Natural killer cell treated with Interleukin-12 subunit alpha and Interleukin-12 subunit beta and Interleukin-15 and Interleukin-18, amount 100 ng/mL, for 72 hours (primary cell): ENCODE data around the gene FLVCR1. TPM values are rescaled to one million over a fixed set of nuclear protein-coding genes. Genes with fewer than 3 reads are reported as not detected.

Experiments
- ATAC-seq, 2 donors: fragments of 150-1000 bp; cut with Tn5 transposase in 1 of 2; sonication (Bioruptor Pico), chemical (Tn5 transposase) in 1 of 2; 2 replicates each; pipeline ENCODE4 v1.10.0; 2021
- DNase-seq: peaks from one replicate; pipeline ENCODE4 v3.0.0; 2022; ENCODE audit warnings: low spot score
- H3K27ac Mint-ChIP-seq, 2 donors: 1 replicate in 1 of 2; 2 replicates in 1 of 2; pipeline ENCODE4 v1.8.0; 2022; ENCODE audit warnings: mixed read lengths in 2 of 2, mild to moderate bottlenecking in 1 of 2, moderate library complexity in 1 of 2
- H3K27me3 Mint-ChIP-seq, 2 donors: 1 replicate in 1 of 2; 2 replicates in 1 of 2; pipeline ENCODE4 v1.8.0; 2022; ENCODE audit warnings: mixed read lengths in 2 of 2
- H3K36me3 Mint-ChIP-seq: one replicate; pipeline ENCODE4 v1.8.0; 2022; ENCODE audit warnings: mixed read lengths
- H3K4me1 Mint-ChIP-seq, 2 donors: 1 replicate in 1 of 2; 2 replicates in 1 of 2; pipeline ENCODE4 v1.8.0; 2022; ENCODE audit warnings: low read depth in 2 of 2, mixed read lengths in 2 of 2, mild to moderate bottlenecking in 1 of 2
- H3K4me3 Mint-ChIP-seq: one replicate; pipeline ENCODE4 v1.8.0; 2022; ENCODE audit warnings: mixed read lengths
- H3K9me3 Mint-ChIP-seq: 2 replicates; pipeline ENCODE4 v1.8.0; 2022; ENCODE audit warnings: mixed read lengths
- total RNA-seq, 2 donors: library from RNA; stranded (reverse); gene quantifications; one replicate each; pipeline ENCODE4 v1.2.3, GENCODE V29; 2022

Gene FLVCR1
- total RNA-seq, 2 donors from 2014 or later, result 15.6 to 22.1 TPM

- DNase-seq, result no peak
- no peaks in the 10 kb centered on the region for H3K9me3 Mint-ChIP-seq
- no peak overlapping the region for H3K27ac Mint-ChIP-seq
- H3K4me3 Mint-ChIP-seq, result no peak overlapping the region
- H3K36me3 Mint-ChIP-seq, result no peaks in the 10 kb centered on the region
- no peaks in the 10 kb centered on the region for H3K27me3 Mint-ChIP-seq
- no peak for ATAC-seq
- H3K4me1 Mint-ChIP-seq, result no peaks in the 10 kb centered on the region
Measured at GRCh38 chr1:212933815-212934471, 75.9 kb downstream of the FLVCR1 start.

GRCh38 chr1:212935387-212935981 lies 77.4 kb downstream of the FLVCR1 start:
- Mint-ChIP-seq H3K36me3 (no peaks in the 10 kb centered on the region), H3K9me3 (no peaks in the 10 kb centered on the region), H3K4me1 (no peaks in the 10 kb centered on the region), H3K27ac (no peak overlapping the region), H3K27me3 (peaks cover 0 to 2% of the 10 kb centered on the region in 2 donors), H3K4me3 (no peak overlapping the region)
- ATAC-seq (no peak), DNase-seq (no peak)

GRCh38 chr1:212937034-212937433 lies 79.0 kb downstream of the FLVCR1 start:
- H3K4me1 Mint-ChIP-seq, result no peaks in the 10 kb centered on the region
- H3K27ac Mint-ChIP-seq, result no peak overlapping the region
- no peaks in the 10 kb centered on the region for H3K36me3 Mint-ChIP-seq
- peaks cover 8 to 9% of the 10 kb centered on the region in 2 donors for H3K27me3 Mint-ChIP-seq
- no peak overlapping the region for H3K4me3 Mint-ChIP-seq
- H3K9me3 Mint-ChIP-seq, result no peaks in the 10 kb centered on the region
- DNase-seq (no peak), ATAC-seq (no peak)

- no peak for DNase-seq
- Mint-ChIP-seq H3K36me3 (no peaks in the 10 kb centered on the region), H3K27ac (no peak overlapping the region), H3K27me3 (peaks cover 9% of the 10 kb centered on the region in 2 donors), H3K9me3 (no peaks in the 10 kb centered on the region), H3K4me3 (no peak overlapping the region), H3K4me1 (no peaks in the 10 kb centered on the region)
- ATAC-seq, result no peak
Measured at GRCh38 chr1:212938846-212939245, 80.8 kb downstream of the FLVCR1 start.

DNA sequence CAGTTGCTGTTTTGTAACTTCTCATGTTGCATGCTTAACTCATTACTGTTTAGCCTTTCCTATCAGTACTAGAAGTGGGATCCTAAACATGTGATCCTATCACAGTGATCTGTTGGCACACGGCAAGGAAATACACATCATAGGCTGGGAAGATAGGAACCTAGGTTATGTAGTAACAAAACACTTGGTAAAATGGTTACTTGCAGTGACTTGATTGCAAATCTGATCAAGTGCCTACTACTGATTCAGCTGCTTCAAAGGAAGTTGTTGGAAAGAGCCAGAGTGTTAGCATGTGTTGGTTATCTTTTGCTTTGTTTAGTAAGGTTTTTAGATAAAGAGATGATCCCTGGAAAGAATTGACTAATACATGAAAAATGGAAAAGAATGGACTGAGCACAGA lies 83.4 kb downstream of the FLVCR1 start:
- Mint-ChIP-seq H3K36me3 (no peaks in the 10 kb centered on the region), H3K4me3 (no peak overlapping the region), H3K9me3 (no peaks in the 10 kb centered on the region), H3K27me3 (peaks cover 9 to 17% of the 10 kb centered on the region in 2 donors), H3K4me1 (no peaks in the 10 kb centered on the region), H3K27ac (no peak overlapping the region)
- ATAC-seq (no peak), DNase-seq (no peak)

DNA sequence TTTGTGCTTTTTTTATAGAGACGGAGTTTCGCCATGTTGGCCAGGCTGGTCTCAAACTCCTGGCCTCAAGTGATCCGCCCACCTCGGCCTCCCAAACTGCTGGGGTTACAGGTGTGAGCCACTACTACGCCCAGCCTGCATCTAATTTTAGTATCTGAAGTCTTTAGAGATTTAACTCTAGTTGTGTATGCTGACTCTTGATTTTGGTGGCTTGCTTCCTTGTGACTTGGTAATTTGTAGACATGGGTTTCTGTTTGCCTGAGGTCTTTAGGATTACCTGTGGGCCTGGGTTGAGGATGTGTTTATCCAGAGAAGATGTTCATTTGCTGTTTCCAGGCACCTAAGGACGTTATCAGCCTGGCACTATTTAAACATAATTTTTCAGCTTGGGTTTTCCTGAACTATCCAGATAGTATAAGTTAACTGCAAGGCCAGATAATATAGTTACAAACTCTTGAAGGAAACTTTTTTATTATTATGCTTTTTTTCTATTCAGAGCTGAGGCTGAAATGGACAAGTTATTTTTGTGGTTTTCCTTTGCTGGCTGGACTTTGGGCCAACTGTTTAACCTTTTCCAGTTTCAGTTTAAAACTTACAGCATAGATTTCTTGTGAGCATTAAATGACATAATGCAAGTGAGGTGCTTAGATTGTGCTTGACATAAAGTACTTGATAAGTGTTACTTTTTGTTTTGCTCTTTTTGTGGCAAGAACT lies 84.8 kb downstream of the FLVCR1 start:
- Mint-ChIP-seq H3K27me3 (peaks cover 9 to 20% of the 10 kb centered on the region in 2 donors), H3K27ac (no peak overlapping the region), H3K4me3 (no peak overlapping the region), H3K9me3 (no peaks in the 10 kb centered on the region), H3K4me1 (no peaks in the 10 kb centered on the region), H3K36me3 (no peaks in the 10 kb centered on the region)
- no peak for ATAC-seq
- no peak for DNase-seq

GRCh38 chr1:212943393-212943710 lies 85.3 kb downstream of the FLVCR1 start:
- Mint-ChIP-seq H3K4me1 (no peaks in the 10 kb centered on the region), H3K9me3 (no peaks in the 10 kb centered on the region), H3K4me3 (no peak overlapping the region), H3K27me3 (peaks cover 10 to 20% of the 10 kb centered on the region in 2 donors), H3K27ac (no peak overlapping the region), H3K36me3 (peaks cover under 1% of the 10 kb centered on the region)
- no peak for ATAC-seq
- no peak for DNase-seq

- Mint-ChIP-seq H3K4me1 (no peaks in the 10 kb centered on the region), H3K4me3 (no peak overlapping the region), H3K36me3 (peaks cover 5% of the 10 kb centered on the region), H3K27ac (no peak overlapping the region), H3K9me3 (no peaks in the 10 kb centered on the region), H3K27me3 (peaks cover 20 to 29% of the 10 kb centered on the region in 2 donors)
- DNase-seq, result no peak
- no peak for ATAC-seq
Measured at GRCh38 chr1:212944229-212944901, 86.3 kb downstream of the FLVCR1 start.

GRCh38 chr1:212945056-212945455 lies 87.0 kb downstream of the FLVCR1 start:
- ATAC-seq (no peak), DNase-seq (no peak)
- H3K4me1 Mint-ChIP-seq, result no peaks in the 10 kb centered on the region
- H3K27ac Mint-ChIP-seq, result no peak overlapping the region
- peaks cover 5% of the 10 kb centered on the region for H3K36me3 Mint-ChIP-seq
- peaks cover 22 to 29% of the 10 kb centered on the region in 2 donors for H3K27me3 Mint-ChIP-seq
- H3K4me3 Mint-ChIP-seq, result no peak overlapping the region
- no peaks in the 10 kb centered on the region for H3K9me3 Mint-ChIP-seq

DNA sequence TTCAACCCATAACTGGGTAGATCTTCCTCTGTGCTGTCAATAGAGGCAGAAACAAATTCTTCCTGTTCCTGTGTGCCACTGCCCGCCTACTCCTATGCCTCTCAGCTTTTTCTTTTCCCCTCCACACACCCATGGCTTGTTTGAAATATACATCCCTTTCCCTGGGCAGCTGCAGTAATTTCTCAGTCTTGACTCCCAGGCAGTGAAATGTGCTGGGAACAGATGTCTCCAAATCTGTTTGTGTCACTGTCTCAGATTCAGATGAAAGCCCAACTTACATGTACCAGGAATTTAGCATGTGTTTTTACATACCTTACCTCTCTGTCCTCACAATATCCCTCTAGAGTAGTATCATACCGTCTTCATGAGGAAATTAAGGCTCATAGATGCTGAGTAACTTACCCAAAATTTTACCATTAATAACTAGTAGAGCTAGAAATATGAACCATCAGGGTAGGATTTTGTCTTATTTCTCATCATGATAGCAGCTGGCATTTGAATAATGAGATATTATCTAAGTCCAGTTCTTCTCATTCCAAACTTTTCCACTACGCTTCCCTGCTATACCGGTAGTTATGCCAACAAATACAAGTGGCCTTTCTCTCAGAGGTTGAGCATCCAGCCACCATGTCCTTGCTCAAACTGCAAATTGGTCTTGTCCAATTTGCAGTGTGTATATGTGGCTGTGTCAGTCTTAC lies 87.5 kb downstream of the FLVCR1 start:
- H3K4me1 Mint-ChIP-seq, result peaks cover 0 to 3% of the 10 kb centered on the region in 2 donors
- no peak for ATAC-seq

DNA sequence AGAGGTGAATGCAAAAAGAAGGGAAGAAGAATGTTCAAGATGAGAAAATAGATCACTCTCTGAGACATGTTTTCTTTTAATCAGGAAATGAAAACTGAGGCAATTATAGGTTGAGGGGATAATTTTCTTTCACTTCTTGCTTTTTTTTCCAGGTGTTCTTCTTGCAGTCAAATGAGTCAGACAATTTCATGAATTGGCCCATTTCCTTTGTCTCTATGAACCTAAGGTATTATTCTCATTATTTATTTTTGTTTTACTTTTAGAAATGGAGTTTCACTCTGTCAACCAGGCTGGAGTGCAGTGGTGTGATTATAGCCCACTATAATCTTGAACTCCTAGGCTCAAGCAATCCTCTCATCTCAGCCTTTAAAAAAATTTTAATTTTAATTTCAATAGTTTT lies 88.8 kb downstream of the FLVCR1 start:
- peaks cover 5% of the 10 kb centered on the region for H3K36me3 Mint-ChIP-seq
- ATAC-seq, result no peak
- H3K27ac Mint-ChIP-seq, result no peak overlapping the region
- peaks cover 17 to 27% of the 10 kb centered on the region in 2 donors for H3K27me3 Mint-ChIP-seq
- H3K9me3 Mint-ChIP-seq, result no peaks in the 10 kb centered on the region
- peaks cover 0 to 5% of the 10 kb centered on the region in 2 donors for H3K4me1 Mint-ChIP-seq
- DNase-seq, result no peak
- no peak overlapping the region for H3K4me3 Mint-ChIP-seq

More for the DNA sequence above, 87.5 kb downstream of the FLVCR1 start:
- peaks cover 5% of the 10 kb centered on the region for H3K36me3 Mint-ChIP-seq
- no peak for DNase-seq
- no peak overlapping the region for H3K27ac Mint-ChIP-seq
- peaks cover 22 to 32% of the 10 kb centered on the region in 2 donors for H3K27me3 Mint-ChIP-seq
- no peak overlapping the region for H3K4me3 Mint-ChIP-seq
- H3K9me3 Mint-ChIP-seq, result no peaks in the 10 kb centered on the region
